ENCODE results near the gene CPA4. TPM values are rescaled to one million over a fixed set of nuclear protein-coding genes. Genes with fewer than 3 reads are reported as not detected.
"Not testable (repeated sequence)": the region's sequence is repeated elsewhere in the genome, so short reads cannot be mapped to it uniquely, and the experiment has no call there.

CPA4 gene
- total RNA-seq = not detected
- long read RNA-seq = 0 reads

- Histone ChIP-seq H3K4me1 (no peaks in the 10 kb centered on the region), H3K36me3 (no peaks in the 10 kb centered on the region), H3K27me3 (no peaks in the 10 kb centered on the region), H3K4me3 (no peak within 1 kb of the TSS), H3K27ac (no peak within 1 kb of the TSS), H3K9me3 (no peaks in the 10 kb centered on the region)
- intact Hi-C loops (cut with DNase I) = no loop called here
- DNase-seq = no peak
- WGBS (ENCODE audit: insufficient coverage, low coverage, low lambda C conversion rate, missing lambda C conversion rate) = 75% methylated on average over 1 of the region's 1 CpG
- TF ChIP-seq CTCF (IDR thresholded peaks at IDR 0.05) (no peak), POLR2A (IDR thresholded peaks at IDR 0.05) (no peak)
- no peak for ATAC-seq
Measured at GRCh38 chr7:130292682-130293257, at the start of gene CPA4. TSS of gene CPA4 (plus strand) at chr7:130293161. CDS start at chr7:130293181, 20 bp downstream.

GRCh38 chr7:130243486-130243885 lies 49.5 kb upstream of the CPA4 start:
- H3K9me3 ChIP-seq; H3K4me3 ChIP-seq; H3K4me1 ChIP-seq; DNase-seq; H3K36me3 ChIP-seq; H3K27ac ChIP-seq; intact Hi-C loops (cut with DNase I); H3K27me3 ChIP-seq: not testable (repeated sequence)
- 0% methylated on average over 1 of the region's 1 CpG for WGBS (ENCODE audit: insufficient coverage, low coverage, low lambda C conversion rate, missing lambda C conversion rate)
- ATAC-seq = peak in 1 of 4 donors; percentile 18

GRCh38 chr7:130246491-130246890 lies 46.5 kb upstream of the CPA4 start:
- H3K4me1 ChIP-seq; H3K4me3 ChIP-seq; ATAC-seq; H3K36me3 ChIP-seq; H3K27ac ChIP-seq; H3K9me3 ChIP-seq; DNase-seq; intact Hi-C loops (cut with DNase I); H3K27me3 ChIP-seq: not testable (repeated sequence)
- WGBS (ENCODE audit: insufficient coverage, low coverage, low lambda C conversion rate, missing lambda C conversion rate) = 53% methylated on average over 1 of the region's 1 CpG

GRCh38 chr7:130248842-130249241 lies 44.1 kb upstream of the CPA4 start:
- H3K36me3 ChIP-seq; H3K4me1 ChIP-seq; H3K27me3 ChIP-seq; H3K9me3 ChIP-seq; DNase-seq; H3K4me3 ChIP-seq; ATAC-seq; intact Hi-C loops (cut with DNase I); H3K27ac ChIP-seq: not testable (repeated sequence)
- WGBS (ENCODE audit: insufficient coverage, low coverage, low lambda C conversion rate, missing lambda C conversion rate) = 58% methylated on average over 3 of the region's 5 CpGs

- intact Hi-C loops (cut with DNase I); H3K4me1 ChIP-seq; H3K27me3 ChIP-seq; DNase-seq; H3K27ac ChIP-seq; H3K36me3 ChIP-seq; H3K4me3 ChIP-seq; H3K9me3 ChIP-seq; ATAC-seq: not testable (repeated sequence)
- 81% methylated on average over 3 of the region's 3 CpGs for WGBS (ENCODE audit: insufficient coverage, low coverage, low lambda C conversion rate, missing lambda C conversion rate)
Measured at GRCh38 chr7:130249626-130250025, 43.3 kb upstream of the CPA4 start.

DNA sequence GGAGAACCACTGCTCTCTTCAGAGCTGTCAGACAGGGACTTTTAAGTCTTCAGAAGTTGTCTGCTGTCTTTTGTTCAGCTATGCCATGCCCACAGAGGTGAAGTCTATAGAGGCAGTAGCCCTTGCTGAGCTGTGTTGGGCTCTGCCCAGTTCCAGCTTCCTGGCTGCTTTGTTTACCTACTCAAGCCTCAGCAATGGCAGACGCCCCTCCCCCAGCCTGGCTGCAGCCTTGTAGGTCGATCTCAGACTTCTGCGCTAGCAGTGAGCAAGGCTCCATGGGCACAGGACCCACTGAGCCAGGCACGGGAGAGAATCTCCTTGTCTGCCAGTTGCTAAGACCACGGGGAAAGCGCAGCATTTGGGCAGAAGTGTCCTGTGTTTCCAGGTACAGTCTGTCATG lies 38.4 kb upstream of the CPA4 start:
- WGBS (ENCODE audit: insufficient coverage, low coverage, low lambda C conversion rate, missing lambda C conversion rate) = no CpG with 5 or more reads among the region's 6 CpGs
- no peak for ATAC-seq

GRCh38 chr7:130256704-130257103 lies 36.3 kb upstream of the CPA4 start:
- ATAC-seq = no peak
- Histone ChIP-seq H3K27ac (no peak overlapping the region), H3K4me1 (no peaks in the 10 kb centered on the region), H3K4me3 (no peak overlapping the region), H3K9me3 (peaks cover 0 to 10% (median 4%) of the 10 kb centered on the region in 4 donors), H3K27me3 (no peaks in the 10 kb centered on the region), H3K36me3 (no peaks in the 10 kb centered on the region)
- no peak for TF ChIP-seq POLR2A (IDR thresholded peaks at IDR 0.05)
- TF ChIP-seq CTCF (IDR thresholded peaks at IDR 0.05) = no peak
- no peak for DNase-seq
- WGBS (ENCODE audit: insufficient coverage, low coverage, low lambda C conversion rate, missing lambda C conversion rate) = 42% methylated on average over 2 of the region's 2 CpGs
- intact Hi-C loops (cut with DNase I) = no loop called here

More for the DNA sequence above, 38.4 kb upstream of the CPA4 start:
- intact Hi-C loops (cut with DNase I) = no loop called here
- TF ChIP-seq POLR2A (IDR thresholded peaks at IDR 0.05) = no peak
- no peaks in the 10 kb centered on the region for H3K4me1 ChIP-seq
- H3K27ac ChIP-seq = no peak overlapping the region
- H3K9me3 ChIP-seq = peaks cover 0 to 10% (median 4%) of the 10 kb centered on the region in 4 donors
- no peaks in the 10 kb centered on the region for H3K27me3 ChIP-seq
- H3K36me3 ChIP-seq = no peaks in the 10 kb centered on the region
- H3K4me3 ChIP-seq = no peak overlapping the region
- no peak for DNase-seq
